DMS114 treated with DMSO at 0.1 percent for 48 hours (cell line): ENCODE results near the gene P2RY8.
"Not testable (repeated sequence)": the region's sequence is repeated elsewhere in the genome, so short reads cannot be mapped to it uniquely, and the experiment has no call there.

Source experiments
- DNase-seq: peaks from one replicate; lab custom pipeline; 2025; ENCODE audit not compliant: unreplicated experiment; lab: John Stamatoyannopoulos, UW

The P2RY8 gene

DNA sequence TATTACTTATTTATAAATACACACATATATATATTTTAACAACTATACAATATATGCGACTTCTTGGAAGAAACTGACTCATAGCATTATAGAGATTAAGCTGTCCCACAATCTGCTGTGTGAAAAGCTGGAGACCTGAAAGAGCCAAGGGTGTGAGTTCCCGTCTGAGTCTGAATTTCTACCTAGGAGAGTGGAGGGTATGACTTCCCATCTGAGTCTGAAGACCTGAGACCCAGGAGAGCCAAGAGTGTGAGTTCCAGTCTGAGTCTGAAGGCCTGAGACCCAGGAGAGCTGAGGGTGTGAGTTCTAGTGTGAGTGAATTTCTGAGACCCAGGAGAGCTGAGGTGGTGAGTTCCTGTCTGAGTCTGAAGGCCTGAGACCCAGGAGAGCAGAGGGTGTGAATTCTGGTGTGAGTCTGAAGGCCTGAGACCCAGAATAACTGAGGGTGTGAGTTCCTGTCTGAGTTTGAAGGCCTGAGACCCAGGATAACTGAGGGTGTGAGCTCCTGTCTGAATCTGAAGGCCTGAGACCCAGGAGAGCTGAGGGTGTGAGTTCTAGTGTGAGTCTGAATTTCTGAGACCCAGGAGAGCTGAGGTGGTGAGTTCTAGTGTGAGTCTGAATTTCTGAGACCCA is 8.9 kb upstream of the P2RY8 start:
- no peak for DNase-seq

DNA sequence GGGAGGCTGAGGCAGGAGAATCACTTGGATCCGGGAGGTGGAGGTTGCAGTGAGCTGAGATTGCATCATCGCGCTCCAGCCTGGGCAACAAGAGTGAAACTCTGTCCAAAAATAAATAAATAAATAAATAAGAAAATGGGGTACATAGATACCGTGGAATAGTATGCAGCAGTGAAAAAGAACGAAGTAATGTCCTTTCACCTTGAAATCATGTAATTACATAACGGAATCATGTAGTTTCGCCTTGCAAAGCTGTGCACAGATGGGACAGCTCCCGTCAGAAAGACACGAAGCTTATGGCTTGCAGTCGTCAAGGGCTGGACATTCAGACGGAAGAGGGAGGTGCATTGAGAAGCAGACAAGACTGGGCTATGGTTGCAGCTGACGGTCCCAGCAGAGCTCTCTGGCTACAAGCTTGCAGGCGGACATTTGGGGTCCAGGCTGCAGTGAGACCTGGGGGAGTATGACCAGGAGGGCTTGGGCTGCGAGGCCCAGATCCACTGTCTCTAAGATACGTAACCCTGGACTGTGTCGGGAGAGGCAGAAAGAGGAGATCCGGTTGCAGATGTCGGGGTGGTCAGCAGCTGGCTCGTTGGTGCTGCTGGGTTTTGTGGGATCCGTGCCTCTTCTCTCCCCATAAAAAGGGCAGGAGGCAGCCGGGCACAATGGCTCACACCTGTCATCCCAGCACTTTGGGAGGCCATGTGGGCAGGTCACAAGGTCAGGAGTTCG is 6.2 kb upstream of the P2RY8 start:
- no peak for DNase-seq

GRCh38 chrX:1539146-1539545 is 2.2 kb upstream of the P2RY8 start:
- DNase-seq: not testable (repeated sequence)

DNA sequence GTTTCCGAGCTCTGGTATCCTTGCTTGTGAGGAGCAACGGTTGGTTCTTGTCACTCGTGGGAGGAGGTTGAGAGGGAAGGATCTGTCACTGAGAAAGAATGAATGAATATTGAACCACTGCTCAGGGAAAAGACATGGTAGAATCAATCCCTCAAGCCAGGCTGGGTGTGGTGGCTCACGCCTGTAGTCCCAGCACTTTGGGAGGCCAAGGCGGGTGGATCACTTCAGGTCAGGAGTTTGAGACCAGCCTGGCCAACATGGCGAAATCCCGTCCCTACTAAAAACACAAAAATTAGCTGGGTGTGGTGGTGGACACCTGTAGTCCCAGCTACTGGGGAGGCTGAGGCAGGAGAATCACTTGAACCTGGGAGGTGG is 718 bp upstream of the P2RY8 start:
- DNase-seq: not testable (repeated sequence)

DNA sequence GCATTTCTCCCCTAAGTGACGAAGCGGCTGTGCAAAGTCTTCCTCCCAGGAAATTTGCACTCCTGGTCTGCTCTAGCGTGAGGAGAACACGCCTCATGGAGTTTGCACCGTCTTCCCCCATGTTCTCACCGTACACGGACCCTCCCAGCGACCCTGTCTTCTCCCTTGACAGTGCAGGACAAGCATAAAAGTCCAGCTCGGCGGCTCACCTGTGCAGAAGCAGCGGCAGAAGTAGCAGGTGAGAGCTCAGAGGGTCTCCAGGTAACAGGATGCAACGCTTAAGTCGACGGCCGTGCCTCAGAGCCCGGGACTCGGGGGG is 314 bp downstream of the P2RY8 start:
- DNase-seq: no peak

DNA sequence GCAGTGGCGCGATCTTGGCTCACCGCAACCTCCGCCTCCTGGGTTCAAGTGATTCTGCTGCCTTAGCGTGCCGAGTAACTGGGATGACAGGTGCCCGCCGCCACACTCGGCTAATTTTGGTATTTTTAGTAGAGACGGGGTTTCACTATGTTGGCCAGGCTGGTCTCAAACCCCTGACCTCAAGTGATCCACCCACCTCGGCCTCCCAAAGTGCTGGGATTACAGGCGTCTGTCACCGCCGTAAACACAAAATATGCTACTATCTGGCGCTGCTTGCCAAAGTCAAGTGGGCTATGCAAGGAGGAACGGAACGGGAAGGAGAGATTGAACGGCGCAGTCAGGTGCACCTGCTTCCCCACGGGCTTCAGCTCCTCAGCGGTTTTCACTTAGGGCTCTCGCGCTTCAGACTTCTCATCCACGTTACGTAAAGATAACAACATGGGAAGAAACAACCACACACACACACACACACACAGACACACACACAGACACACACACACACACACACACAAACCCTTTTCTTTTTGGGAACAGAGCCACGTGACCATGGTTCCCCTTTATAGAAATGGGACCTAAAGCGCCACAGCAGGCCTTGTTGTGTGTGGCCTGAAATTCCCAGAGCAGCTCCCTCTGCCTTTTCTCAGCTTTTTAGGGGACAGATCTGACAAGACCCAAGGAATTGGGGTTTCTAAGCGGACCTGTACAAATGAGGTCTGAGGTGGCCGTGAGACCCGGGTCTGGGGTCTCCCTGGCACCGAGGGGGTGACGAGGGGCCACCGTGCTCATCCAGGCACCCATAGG is 1.5 kb downstream of the P2RY8 start:
- DNase-seq: no peak

- DNase-seq: no peak
These were observed 2.5 kb downstream of the P2RY8 start for GRCh38 chrX:1534301-1535168.

- DNase-seq: no peak
These were observed 3.9 kb downstream of the P2RY8 start for GRCh38 chrX:1533058-1533457.

GRCh38 chrX:1531096-1531890 is 5.7 kb downstream of the P2RY8 start:
- no peak for DNase-seq

- no peak for DNase-seq
These were observed 7.2 kb downstream of the P2RY8 start for GRCh38 chrX:1529756-1530155.

- no peak for DNase-seq
These were observed 7.7 kb downstream of the P2RY8 start for GRCh38 chrX:1529328-1529727.

- DNase-seq: no peak
These were observed 8.1 kb downstream of the P2RY8 start for GRCh38 chrX:1528884-1529203.

DNA sequence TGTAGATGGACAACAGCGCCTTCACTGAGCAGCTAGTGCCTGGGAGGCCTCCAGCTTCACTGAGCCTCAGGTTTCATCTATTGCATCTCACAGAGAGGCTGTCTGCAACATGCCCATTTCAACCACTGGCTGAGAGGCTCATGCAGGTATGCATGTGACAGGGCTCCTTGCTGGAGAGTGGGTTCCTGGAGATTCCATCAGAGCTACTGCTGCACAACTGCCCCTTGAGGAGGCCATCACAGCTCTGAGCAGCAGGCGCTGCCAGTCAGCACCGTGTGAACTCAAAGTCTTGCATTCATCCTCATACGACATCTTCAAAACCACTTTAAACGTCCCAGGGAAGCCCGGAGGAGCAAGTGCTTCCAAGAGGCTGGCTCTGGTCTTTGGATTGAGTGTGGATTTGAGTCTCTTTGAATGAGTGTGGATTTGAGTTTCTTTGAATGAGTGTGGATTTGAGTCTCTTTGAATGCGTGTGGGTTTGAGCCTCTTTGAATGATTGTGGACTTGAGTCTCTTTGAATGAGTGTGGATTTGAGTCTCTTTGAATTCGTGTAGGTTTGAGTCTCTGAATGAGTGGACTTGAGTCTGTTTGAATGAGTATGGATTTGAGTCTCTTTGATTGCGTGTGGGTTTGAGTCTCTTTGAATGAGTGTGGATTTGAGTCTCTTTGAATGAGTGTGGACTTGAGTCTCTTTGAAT is 8.7 kb downstream of the P2RY8 start:
- DNase-seq: no peak

DNA sequence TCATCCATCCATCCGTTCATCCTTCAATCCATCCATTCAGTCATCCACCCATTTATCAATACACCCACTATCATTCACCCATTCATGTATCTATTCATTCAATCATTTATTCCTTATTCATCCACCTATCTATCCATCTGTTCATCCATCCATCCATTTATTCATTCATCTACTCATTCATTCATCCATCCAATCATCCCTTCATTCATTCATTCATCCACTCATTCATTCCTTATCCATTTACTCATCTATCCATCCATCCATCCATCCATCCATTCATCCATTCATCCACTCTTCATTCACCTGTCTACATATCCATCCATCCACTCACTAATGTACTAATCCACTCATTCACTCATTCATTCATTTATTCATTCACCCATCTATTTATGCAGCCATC is 9.5 kb downstream of the P2RY8 start:
- no peak for DNase-seq

GRCh38 chrX:1526565-1526964 is 10.4 kb downstream of the P2RY8 start:
- DNase-seq: no peak

- no peak for DNase-seq
These were observed 11.2 kb downstream of the P2RY8 start for GRCh38 chrX:1525583-1526355.

DNA sequence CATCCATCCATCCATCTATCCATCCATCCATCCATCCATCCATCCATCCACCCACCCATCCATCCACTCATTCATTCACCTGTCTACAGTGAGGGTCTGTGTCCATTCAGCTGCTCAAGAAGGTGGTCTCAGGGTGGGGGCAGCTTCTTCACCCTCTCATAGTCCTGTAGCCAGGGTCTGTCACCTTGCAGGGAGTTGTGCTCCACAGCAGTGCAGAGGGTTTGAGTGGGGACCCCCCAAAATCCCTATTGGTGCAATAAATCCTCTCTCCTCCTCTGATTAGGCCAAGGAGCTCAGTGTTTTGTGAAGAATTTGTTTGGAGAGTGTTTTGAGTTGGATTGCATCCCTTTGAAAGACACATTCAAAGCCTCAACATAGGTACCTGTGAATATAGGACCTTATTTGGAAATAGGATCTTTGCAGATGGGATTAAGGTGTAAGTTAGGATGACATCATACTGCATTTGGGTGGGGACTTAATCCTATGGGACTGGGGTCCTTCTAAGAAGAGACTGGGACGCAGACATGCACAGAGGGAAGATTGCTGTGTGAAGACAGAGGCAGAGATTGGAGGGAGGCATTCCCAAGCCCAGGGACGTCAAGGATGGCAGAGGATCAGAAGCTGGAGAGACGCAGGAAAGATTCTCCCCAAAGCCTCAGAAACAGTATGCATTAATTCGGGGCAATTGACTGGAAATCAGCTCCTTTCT is 12.0 kb downstream of the P2RY8 start:
- no peak for DNase-seq

GRCh38 chrX:1522905-1523304 is 14.1 kb downstream of the P2RY8 start:
- not testable (repeated sequence) for DNase-seq
